NB4 (cell line): ENCODE data around the gene NR2F2.
A peak's percentile ranks its signal among the peaks of the same experiment; 100 is the strongest.

Experiments
- DNase-seq: peaks from one replicate; pipeline ENCODE4 v3.0.0; 2010; ENCODE audit warnings: low read depth
- H3K4me3 ChIP-seq: one replicate; pipeline ENCODE4 v1.5.1; 2011; ENCODE audit warnings: mild to moderate bottlenecking, low read depth, low read length, moderate library complexity
- MYC ChIP-seq: IDR thresholded peaks from 2 replicates; pipeline ENCODE4 v1.6.1; 2011; ENCODE audit warnings: low read depth, low read length
- POLR2A ChIP-seq: IDR thresholded peaks from 2 replicates; pipeline ENCODE4 v1.6.1; 2011; ENCODE audit warnings: mild to moderate bottlenecking; ENCODE audit not compliant: insufficient read length; ENCODE audit errors: extremely low read depth
- TF ChIP-seq, protein P1 (sequence below): IDR thresholded peaks from 2 replicates; pipeline ENCODE4 v1.6.1; 2011; ENCODE audit warnings: low read depth, low read length
- TF ChIP-seq, protein P2 (sequence below): IDR thresholded peaks from one replicate; pipeline ENCODE4 v1.5.1; 2012; ENCODE audit warnings: low read depth, low read length

The NR2F2 gene

DNA sequence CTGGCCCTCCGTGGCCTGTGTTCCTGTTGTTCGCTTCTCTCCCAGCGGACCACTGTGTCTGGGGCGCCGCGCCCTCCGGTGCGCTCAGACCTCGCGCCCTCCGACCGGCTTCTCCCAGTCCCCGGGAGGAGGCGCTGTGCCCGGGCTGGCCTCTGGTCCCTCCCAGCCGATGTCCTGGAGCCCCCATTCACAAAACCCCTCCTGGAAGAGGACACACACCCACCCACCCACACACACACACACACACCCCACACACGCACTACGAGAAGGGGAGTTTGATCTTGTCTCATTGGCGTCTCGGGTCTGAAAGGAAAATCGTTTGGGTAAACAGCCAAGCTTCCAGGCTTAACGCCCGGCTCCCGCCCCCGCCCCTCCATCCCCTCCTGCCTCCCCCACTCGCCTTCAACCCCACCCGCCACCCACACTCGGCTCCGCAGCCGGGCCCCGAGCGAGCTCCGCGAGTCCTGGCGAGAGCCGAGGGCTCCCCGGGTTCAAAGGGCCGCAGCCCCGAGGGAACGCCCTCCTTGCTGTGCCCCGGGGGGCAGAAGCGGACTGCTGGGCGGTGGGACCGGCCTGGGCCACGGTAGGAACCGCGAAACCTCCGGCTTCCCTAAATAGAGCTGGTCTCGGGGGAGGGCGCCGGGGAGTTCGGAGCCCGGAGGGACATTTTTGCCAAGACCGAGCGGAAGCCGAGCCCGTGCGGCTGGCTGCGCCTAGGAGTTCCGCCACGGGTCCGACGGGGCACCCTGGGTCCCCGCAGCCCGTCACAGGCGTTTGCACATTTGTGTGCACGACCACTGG is 23.6 kb downstream of the NR2F2 start:
- H3K4me3 ChIP-seq = peak overlapping the region; percentile 66
- peak; percentile 94 for DNase-seq
- TF ChIP-seq, protein P1, sequence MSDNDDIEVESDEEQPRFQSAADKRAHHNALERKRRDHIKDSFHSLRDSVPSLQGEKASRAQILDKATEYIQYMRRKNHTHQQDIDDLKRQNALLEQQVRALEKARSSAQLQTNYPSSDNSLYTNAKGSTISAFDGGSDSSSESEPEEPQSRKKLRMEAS = no peak
- 0 out of 2 replicates have a peak, but pooled peaks have one; percentile 7 for TF ChIP-seq MYC

DNA sequence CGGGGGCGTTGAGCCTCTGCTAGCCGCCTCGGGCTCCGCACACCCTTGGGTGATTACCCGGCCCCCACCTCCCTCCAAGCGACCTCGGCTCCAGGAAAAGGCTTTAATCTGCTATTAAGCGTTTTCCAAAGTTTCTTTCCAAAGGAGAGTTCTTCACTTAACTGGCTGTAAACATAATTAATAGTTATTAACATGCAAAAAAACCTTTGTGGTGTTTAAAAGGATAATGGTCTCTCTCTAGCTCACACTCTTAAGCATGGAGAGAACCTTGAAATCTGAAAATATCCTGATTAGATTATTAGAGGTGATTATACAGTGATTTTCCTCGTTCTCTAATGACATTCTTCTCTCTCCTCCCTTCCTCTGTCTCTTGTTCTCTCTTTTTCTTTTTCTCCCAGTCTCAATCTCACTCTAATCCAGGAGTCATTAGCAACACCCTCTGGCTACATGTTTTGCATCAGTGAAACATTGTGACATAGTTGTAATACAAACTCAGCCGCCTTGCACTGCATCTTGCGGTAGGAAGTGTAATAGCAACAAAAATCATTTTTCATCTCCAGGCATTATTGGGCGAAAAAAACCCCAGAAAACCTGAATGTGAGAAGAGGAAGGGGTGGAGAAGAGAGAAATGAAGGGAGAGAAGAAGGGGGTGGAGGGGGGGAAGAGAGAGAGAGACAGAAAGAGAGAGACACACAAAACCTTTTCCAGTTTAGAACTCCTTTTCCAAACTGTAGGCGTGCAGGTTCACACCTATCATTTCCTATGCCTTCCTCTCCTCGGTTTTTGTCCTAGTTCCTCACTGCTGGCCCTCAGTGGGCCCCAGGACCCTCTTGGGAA is 24.4 kb downstream of the NR2F2 start:
- TF ChIP-seq, protein P2, sequence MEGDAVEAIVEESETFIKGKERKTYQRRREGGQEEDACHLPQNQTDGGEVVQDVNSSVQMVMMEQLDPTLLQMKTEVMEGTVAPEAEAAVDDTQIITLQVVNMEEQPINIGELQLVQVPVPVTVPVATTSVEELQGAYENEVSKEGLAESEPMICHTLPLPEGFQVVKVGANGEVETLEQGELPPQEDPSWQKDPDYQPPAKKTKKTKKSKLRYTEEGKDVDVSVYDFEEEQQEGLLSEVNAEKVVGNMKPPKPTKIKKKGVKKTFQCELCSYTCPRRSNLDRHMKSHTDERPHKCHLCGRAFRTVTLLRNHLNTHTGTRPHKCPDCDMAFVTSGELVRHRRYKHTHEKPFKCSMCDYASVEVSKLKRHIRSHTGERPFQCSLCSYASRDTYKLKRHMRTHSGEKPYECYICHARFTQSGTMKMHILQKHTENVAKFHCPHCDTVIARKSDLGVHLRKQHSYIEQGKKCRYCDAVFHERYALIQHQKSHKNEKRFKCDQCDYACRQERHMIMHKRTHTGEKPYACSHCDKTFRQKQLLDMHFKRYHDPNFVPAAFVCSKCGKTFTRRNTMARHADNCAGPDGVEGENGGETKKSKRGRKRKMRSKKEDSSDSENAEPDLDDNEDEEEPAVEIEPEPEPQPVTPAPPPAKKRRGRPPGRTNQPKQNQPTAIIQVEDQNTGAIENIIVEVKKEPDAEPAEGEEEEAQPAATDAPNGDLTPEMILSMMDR = peak; percentile 34
- peak; percentile 43; the same call in 1 of the 2 replicates for TF ChIP-seq MYC
- TF ChIP-seq, protein P1 = no peak

DNA sequence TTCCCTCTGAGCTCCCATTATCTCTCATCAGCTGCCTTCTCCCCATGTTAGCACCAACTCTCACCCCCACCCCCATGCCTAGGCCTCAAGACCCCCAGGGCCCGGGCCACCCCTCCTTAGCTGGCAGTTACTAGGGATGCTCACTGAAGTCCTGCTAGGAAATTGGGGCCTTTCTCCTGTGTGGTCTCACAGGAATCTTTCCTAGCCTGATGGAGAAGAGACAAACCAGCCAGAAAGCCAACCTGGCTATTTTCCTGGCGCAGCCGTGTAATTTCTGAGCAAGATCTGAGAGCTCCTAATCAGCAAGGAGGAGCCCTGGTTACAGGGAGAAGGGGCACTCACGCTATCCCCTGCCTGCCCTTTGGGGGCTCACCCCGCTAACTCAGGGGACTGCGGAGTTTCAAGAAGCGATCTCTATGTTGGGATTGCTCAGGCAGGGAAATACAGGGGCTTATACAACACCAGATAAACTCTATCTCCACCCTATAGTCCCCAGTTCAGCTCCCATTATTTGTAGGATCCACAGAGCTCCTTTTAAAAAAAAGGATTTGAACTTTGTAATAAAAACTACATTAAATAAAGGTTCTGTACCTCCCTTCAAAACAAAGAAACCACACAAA is 25.2 kb downstream of the NR2F2 start:
- TF ChIP-seq, protein P2 = no peak
- TF ChIP-seq MYC (no peak), POLR2A (no peak)
- TF ChIP-seq, protein P1 = no peak
- peak overlapping the region; percentile 66 for H3K4me3 ChIP-seq
- no peak for DNase-seq

More for the DNA sequence above, 24.4 kb downstream of the NR2F2 start:
- DNase-seq = peak; percentile 87
- H3K4me3 ChIP-seq = peak overlapping the region; percentile 66

DNA sequence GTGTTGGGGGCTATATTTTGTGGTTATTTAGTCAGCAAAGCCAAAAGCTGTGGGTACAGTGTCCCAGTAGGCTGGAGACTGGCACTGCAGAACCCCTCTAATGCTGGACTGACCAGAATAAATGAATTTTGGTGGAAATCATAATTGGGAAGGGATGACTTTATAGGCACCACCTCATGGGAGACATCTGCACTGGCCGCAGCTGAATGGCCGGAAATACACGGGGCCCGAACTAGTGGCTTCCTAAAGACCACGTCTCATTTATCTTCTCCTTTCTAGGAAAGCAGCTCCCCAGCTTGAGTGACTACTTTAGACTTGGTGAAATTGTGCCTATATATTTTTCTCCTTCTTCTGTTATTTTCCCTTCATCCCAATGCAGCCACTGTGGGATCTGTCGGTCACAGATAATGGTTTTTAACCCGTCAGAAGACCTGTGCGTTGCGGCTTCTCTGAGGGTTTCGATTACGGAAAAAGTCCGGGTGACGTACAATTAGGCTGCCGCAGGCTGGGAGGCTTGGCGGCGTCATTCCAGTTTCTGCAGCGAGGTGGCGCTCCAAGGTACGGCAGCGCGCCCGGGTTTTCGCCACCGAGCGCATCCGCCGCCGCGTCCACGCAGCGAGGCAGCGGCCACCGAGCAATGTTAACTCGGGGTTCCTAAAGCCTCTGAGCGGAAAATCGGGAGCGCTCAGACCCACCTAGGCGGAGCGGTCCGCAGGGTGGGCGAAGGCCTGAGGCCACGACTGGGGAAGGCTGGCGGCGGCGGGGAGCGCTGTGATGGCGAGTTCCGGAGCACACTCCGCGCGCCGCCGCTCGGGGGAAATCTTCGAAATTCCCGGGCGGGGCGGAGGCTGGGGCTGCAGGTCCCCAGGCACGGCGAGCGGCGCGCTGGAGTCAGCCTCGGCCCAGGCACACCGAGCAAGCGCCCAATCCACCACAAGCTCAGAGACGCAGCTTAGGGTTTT is 26.3 kb downstream of the NR2F2 start:
- peak overlapping the region; percentile 73 for H3K4me3 ChIP-seq
- DNase-seq = peak; percentile 93

DNA sequence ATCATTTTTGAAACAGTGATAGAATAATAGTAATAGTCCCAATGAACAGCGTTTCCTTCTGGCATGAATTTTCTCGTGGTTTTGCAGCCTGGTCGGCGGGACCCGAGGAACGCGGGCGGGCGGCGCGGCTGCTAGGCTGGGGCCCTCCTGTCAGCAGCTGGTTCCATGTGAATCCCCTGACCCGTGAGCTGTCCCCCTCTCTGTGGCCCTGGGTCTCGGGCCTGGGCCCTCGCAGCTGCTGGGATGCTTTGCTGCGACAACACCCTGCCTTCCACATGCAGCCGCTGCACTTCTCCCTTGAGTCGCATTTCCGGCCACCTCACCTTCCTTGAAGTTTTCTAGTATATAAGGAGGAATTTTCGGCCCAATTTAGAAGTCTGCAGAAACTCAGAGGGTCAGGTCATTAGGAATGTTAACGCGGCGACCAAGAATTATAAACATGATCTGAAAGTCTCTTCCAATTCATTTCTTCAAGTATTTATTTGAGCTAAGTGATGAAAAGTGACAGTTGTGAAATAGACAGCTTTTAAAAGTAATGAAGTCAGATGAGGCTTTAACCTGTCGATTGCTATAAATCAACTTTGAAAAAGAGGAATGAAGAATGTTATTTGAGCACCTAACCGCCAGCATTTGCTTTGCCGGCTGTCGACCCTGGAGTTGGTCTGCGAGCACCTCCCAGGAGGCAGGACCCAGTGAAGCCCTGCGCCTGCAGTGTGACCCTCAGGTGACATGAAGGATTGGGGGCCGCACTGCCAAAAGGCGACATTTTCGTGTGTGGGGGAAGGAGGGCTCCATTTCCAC is 27.7 kb downstream of the NR2F2 start:
- TF ChIP-seq, protein P1 = no peak
- TF ChIP-seq MYC (no peak), POLR2A (no peak)
- TF ChIP-seq, protein P2 = no peak
- peak overlapping the region; percentile 73 for H3K4me3 ChIP-seq
- DNase-seq = no peak

More for the DNA sequence above, 26.3 kb downstream of the NR2F2 start:
- TF ChIP-seq, protein P2 = peak; percentile 71
- TF ChIP-seq POLR2A (peak; percentile 42), MYC (peak; percentile 70)
- TF ChIP-seq, protein P1 = peak; percentile 55; the same call in 1 of the 2 replicates
